Measurements from ENCODE around the gene ZFHX3. TPM values are rescaled to one million over a fixed set of nuclear protein-coding genes. Genes with fewer than 3 reads are reported as not detected.

Gene ZFHX3
- total RNA-seq, 1 experiment from 2014 or later: 1.5 TPM

- H2AK5ac ChIP-seq (ENCODE audit: insufficient read length, low read length): no peak overlapping the region
- Mint-ChIP-seq H3K36me3 (ENCODE audit: insufficient read depth in 1 of 3, low read depth in 3 of 3) (peaks cover 2 to 8% (median 2%) of the 10 kb centered on the region in 3 experiments; a peak in 3 of 7 replicates), H3K27me3 (ENCODE audit: low read depth) (no peaks in the 10 kb centered on the region), H3K9me3 (peaks cover 3% of the 10 kb centered on the region in 2 experiments; a peak in 2 of 5 replicates), H3K4me1 (peaks cover 6% of the 10 kb centered on the region in 2 experiments), H3K27ac (no peak overlapping the region), H3K4me3 (no peak overlapping the region)
- H3K9me3 ChIP-seq (ENCODE audit: control insufficient read depth, low read depth, low read length): no peaks in the 10 kb centered on the region
- no peak overlapping the region for H3K4ac ChIP-seq (ENCODE audit: low read depth, low read length)
- no peak overlapping the region for H3T11ph ChIP-seq (ENCODE audit: low read length)
- no peaks in the 10 kb centered on the region for H3K79me1 ChIP-seq (ENCODE audit: insufficient read depth, low read depth, low read length, poor library complexity, severe bottlenecking)
- H4K91ac ChIP-seq (ENCODE audit: insufficient read length, low read depth, low read length): no peak overlapping the region
- H3K4me2 ChIP-seq (ENCODE audit: insufficient read depth, insufficient read length, low read length): no peak overlapping the region
- no peak overlapping the region for H2BK15ac ChIP-seq (ENCODE audit: low read depth, low read length)
- no peak overlapping the region for H3K9ac ChIP-seq (ENCODE audit: extremely low read depth, insufficient read length, low read length)
- no peak overlapping the region for H3K18ac ChIP-seq (ENCODE audit: insufficient read length, low read depth, low read length)
- H2BK12ac ChIP-seq (ENCODE audit: insufficient read length, low read depth, low read length): no peak overlapping the region
- no peak overlapping the region for H3K14ac ChIP-seq (ENCODE audit: insufficient read depth, low read length)
- H2AFZ ChIP-seq (ENCODE audit: low read length): no peak overlapping the region
- no peak overlapping the region for H3K27ac ChIP-seq (ENCODE audit: insufficient read length, low read depth, low read length)
- no peaks in the 10 kb centered on the region for H3K79me2 ChIP-seq (ENCODE audit: insufficient read depth, low read length)
- TF ChIP-seq CTCF (conservative IDR thresholded peaks at IDR 0.05): no peak
- no peak overlapping the region for H3K56ac ChIP-seq (ENCODE audit: insufficient read length, low read depth, low read length)
- H3K23me2 ChIP-seq (ENCODE audit: insufficient read length, low read depth, low read length, poor library complexity, severe bottlenecking): no peaks in the 10 kb centered on the region
- no peaks in the 10 kb centered on the region for H3K27me3 ChIP-seq (ENCODE audit: insufficient read depth, low read length)
- WGBS (ENCODE audit: extremely low coverage, insufficient read length, low lambda C conversion rate): no CpG with 5 or more reads among the region's 7 CpGs
- H3K23ac ChIP-seq (ENCODE audit: insufficient read length, low read depth, low read length): no peak overlapping the region
- H2BK120ac ChIP-seq (ENCODE audit: low read depth, low read length, poor library complexity, severe bottlenecking): no peak overlapping the region
- no peak overlapping the region for H2BK20ac ChIP-seq (ENCODE audit: low read depth, low read length, poor library complexity, severe bottlenecking)
- H4K8ac ChIP-seq (replicated peaks; ENCODE audit: insufficient read length, low read depth, low read length): no peak overlapping the region
- no peak overlapping the region for H2BK5ac ChIP-seq (ENCODE audit: insufficient read length, low read length)
- no peaks in the 10 kb centered on the region for H4K20me1 ChIP-seq (ENCODE audit: control insufficient read depth, insufficient read depth, insufficient read length)
- no peaks in the 10 kb centered on the region for H3K4me1 ChIP-seq (ENCODE audit: insufficient read depth, low read length)
- DNase-seq: no peak
- H4K5ac ChIP-seq (ENCODE audit: insufficient read length, low read depth, low read length): no peak overlapping the region
These were observed 295.8 kb downstream of the ZFHX3 start for GRCh38 chr16:72752004-72752695.

Measured in H9 (cell line).